Keratinocyte (primary cell): Measurements from ENCODE around the gene PDE8A.

Experiments used
- EZH2 ChIP-seq: IDR thresholded peaks from one replicate; pipeline ENCODE4 v1.6.1; 2012; ENCODE audit warnings: inconsistent platforms, mild to moderate bottlenecking, low read length, moderate library complexity
- TF ChIP-seq, protein P1 (sequence below), 3 experiments: IDR thresholded peaks in 1 of 3; conservative IDR thresholded peaks in 1 of 3; optimal IDR thresholded peaks in 1 of 3; 2 replicates in 2 of 3; 3 replicates in 1 of 3; pipeline versions ENCODE3 to v1.5.1; 2011; ENCODE audit warnings: low read length in 3 of 3, mild to moderate bottlenecking in 3 of 3, moderate library complexity in 2 of 3, control low read depth in 1 of 3, inconsistent platforms in 1 of 3; ENCODE audit not compliant: insufficient read depth in 2 of 3; ENCODE audit errors: extremely low read depth in 1 of 3

DNA sequence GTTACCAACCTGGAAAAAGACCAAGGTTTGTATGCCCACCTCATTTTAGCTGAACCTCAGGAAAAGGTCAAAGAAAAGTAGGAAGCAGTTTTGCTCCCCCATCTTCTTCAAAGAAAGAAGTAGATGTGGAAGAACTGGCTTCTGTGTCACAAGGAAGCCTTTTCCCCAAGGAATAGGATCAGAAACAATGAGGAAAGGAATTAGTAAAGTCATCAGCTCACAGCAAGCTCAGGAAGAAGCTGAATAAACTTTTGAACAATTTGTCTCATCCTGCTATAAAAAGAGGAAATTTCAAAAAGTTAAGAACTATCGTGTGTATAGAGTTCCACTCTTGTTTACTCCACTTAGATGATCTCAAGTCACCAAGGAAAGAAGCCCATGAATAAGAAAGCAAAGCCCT, 174.2 kb downstream of the PDE8A start:
- TF ChIP-seq, protein P1, sequence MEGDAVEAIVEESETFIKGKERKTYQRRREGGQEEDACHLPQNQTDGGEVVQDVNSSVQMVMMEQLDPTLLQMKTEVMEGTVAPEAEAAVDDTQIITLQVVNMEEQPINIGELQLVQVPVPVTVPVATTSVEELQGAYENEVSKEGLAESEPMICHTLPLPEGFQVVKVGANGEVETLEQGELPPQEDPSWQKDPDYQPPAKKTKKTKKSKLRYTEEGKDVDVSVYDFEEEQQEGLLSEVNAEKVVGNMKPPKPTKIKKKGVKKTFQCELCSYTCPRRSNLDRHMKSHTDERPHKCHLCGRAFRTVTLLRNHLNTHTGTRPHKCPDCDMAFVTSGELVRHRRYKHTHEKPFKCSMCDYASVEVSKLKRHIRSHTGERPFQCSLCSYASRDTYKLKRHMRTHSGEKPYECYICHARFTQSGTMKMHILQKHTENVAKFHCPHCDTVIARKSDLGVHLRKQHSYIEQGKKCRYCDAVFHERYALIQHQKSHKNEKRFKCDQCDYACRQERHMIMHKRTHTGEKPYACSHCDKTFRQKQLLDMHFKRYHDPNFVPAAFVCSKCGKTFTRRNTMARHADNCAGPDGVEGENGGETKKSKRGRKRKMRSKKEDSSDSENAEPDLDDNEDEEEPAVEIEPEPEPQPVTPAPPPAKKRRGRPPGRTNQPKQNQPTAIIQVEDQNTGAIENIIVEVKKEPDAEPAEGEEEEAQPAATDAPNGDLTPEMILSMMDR (optimal IDR thresholded peaks at IDR 0.05 in 1 of 3, IDR thresholded peaks at IDR 0.05 in 1 of 3, conservative IDR thresholded peaks at IDR 0.05 in 1 of 3; ENCODE audit: extremely low read depth in 1 of 3, insufficient read depth in 2 of 3, low read length in 3 of 3): no peak
- TF ChIP-seq EZH2: no peak
